SK-N-MC (cell line): ENCODE measurements around the gene YPEL2.

ENCODE experiments used
- EZH2 ChIP-seq: fragments of 200-600 bp; sonication (generic); IDR thresholded peaks from one replicate; pipeline ENCODE4 v1.6.1; 2017; ENCODE audit warnings: antibody characterized with exemption
- FOXP2 ChIP-seq: optimal IDR thresholded peaks from 2 replicates; pipeline ENCODE3; 2011; ENCODE audit warnings: mild to moderate bottlenecking, moderate library complexity; ENCODE audit not compliant: insufficient read depth; ENCODE audit errors: extremely low read length, control extremely low read depth
- POLR2AphosphoS5 ChIP-seq: IDR thresholded peaks from 2 replicates; pipeline ENCODE4 v1.6.1; 2012; ENCODE audit warnings: mild to moderate bottlenecking, low read depth, low read length, borderline replicate concordance

DNA sequence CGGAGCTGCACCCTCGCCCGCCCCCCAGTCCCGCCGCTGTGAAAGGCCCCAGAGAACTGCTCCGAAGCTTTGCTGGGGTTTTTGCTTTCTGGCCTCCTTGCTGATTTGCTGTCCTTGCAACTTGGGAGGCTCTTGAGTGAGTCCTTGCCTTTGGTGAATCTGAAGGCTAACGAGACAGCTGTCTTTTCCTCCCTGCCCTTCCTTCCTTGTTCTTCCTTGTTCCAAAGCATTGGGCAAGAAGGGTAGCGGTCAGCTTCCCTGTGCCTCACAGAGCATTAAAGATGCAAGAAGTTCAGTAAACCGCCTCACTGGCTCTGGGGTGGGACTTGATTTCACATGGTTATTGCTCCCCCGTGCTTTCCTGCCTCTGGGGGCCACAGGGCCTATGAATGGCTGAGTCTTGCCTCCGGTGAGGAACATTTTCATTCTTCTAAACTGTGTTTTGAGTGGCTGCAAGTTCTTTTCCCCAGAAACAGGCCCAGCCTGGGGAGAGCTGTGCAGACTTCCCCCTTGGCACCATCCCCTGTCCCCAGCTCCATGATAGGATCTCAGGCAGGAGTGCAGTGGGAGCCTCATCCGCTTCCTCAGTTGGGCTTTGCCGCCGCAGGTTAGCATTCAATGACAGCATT is 1.4 kb downstream of the YPEL2 start:
- TF ChIP-seq POLR2AphosphoS5, result no peak
- TF ChIP-seq EZH2, result no peak
- TF ChIP-seq FOXP2, result no peak
